ENCODE results near the gene PALD1.

GRCh38 chr10:70476249-70477035, 2.1 kb upstream of the PALD1 start:
- TF ChIP-seq EP300 (IDR thresholded peaks at IDR 0.05; ENCODE audit: borderline replicate concordance) (no peak), CEBPB (IDR thresholded peaks at IDR 0.05) (no peak), REST (IDR thresholded peaks at IDR 0.05; ENCODE audit: low read depth) (no peak), MAX (IDR thresholded peaks at IDR 0.05) (no peak), ZBTB7A (IDR thresholded peaks at IDR 0.05; ENCODE audit: low read depth) (no peak), TCF12 (IDR thresholded peaks at IDR 0.05; ENCODE audit: low read depth) (no peak), FOXM1 (IDR thresholded peaks at IDR 0.05; ENCODE audit: borderline replicate concordance, low read depth) (no peak), NFIC (IDR thresholded peaks at IDR 0.05) (no peak)

All from Ishikawa (cell line).